Fibroblast of lung (primary cell): ENCODE data around the gene VCAN.

Experiments
- EZH2 ChIP-seq: IDR thresholded peaks from 2 replicates; pipeline ENCODE4 v1.5.1; 2012; ENCODE audit warnings: low read length, control low read depth, mild to moderate bottlenecking; ENCODE audit errors: missing control alignments
- TF ChIP-seq, protein P1 (sequence below), 2 donors: IDR thresholded peaks in 1 of 2; conservative IDR thresholded peaks in 1 of 2; 1 replicate in 1 of 2; 2 replicates in 1 of 2; pipeline ENCODE4 v1.5.1; 2011 to 2012; ENCODE audit warnings: low read length in 2 of 2, control low read depth in 1 of 2, inconsistent platforms in 1 of 2, low read depth in 1 of 2, mild to moderate bottlenecking in 1 of 2

DNA sequence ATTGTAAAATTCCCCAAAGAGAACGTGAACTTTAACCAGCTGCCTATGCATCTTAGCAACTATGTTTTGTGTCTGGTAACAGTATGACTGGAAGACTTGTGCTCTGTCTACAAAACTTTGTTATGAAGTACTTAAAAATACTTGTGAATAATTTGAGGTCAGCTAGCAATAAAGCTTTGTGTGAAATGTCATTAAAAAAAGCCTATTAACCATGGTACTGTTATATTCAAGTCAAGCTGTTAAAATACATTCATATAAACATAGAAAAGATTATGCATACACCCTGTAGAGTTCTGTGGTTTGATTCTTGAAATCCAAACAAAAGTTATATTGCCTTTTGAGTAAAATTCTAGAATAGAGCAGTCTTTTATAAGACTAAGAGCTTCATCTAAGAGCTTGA, 60.1 kb downstream of the VCAN start:
- TF ChIP-seq, protein P1, sequence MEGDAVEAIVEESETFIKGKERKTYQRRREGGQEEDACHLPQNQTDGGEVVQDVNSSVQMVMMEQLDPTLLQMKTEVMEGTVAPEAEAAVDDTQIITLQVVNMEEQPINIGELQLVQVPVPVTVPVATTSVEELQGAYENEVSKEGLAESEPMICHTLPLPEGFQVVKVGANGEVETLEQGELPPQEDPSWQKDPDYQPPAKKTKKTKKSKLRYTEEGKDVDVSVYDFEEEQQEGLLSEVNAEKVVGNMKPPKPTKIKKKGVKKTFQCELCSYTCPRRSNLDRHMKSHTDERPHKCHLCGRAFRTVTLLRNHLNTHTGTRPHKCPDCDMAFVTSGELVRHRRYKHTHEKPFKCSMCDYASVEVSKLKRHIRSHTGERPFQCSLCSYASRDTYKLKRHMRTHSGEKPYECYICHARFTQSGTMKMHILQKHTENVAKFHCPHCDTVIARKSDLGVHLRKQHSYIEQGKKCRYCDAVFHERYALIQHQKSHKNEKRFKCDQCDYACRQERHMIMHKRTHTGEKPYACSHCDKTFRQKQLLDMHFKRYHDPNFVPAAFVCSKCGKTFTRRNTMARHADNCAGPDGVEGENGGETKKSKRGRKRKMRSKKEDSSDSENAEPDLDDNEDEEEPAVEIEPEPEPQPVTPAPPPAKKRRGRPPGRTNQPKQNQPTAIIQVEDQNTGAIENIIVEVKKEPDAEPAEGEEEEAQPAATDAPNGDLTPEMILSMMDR (conservative IDR thresholded peaks at IDR 0.05 in 1 of 2, IDR thresholded peaks at IDR 0.05 in 1 of 2; ENCODE audit: low read depth in 1 of 2, low read length in 2 of 2): no peak
- no peak for TF ChIP-seq EZH2
